ENCODE measurements around the gene IPO4. TPM values are rescaled to one million over a fixed set of nuclear protein-coding genes. Genes with fewer than 3 reads are reported as not detected.

Gene IPO4
- total and polyA plus RNA-seq, 2 of the 13 experiments (the other 11 are each of a cell fraction or from before 2014, with no cell fraction given), result 39.0 to 179 TPM

- 0 out of 2 replicates have a peak, but pooled peaks have one; percentile 22 for TF ChIP-seq ZBTB4 (CRISPR knock-in tag; IDR thresholded peaks at IDR 0.05; ENCODE audit: borderline replicate concordance)
- 0 out of 2 replicates have a peak, but pooled peaks have one; percentile 73 for TF ChIP-seq ZNF567 (CRISPR knock-in tag; IDR thresholded peaks at IDR 0.05; ENCODE audit: borderline replicate concordance)
- 0 out of 2 replicates have a peak, but pooled peaks have one; percentile 9 for TF ChIP-seq ZNF350 (CRISPR knock-in tag; IDR thresholded peaks at IDR 0.05; ENCODE audit: borderline replicate concordance, low read depth)
- 0 out of 2 replicates have a peak, but pooled peaks have one; percentile 13 for TF ChIP-seq KDM2A (CRISPR knock-in tag; IDR thresholded peaks at IDR 0.05; ENCODE audit: borderline replicate concordance, low read depth)
- TF ChIP-seq TP53 (CRISPR knock-in tag; conservative IDR thresholded peaks at IDR 0.05), result no peak
- TF ChIP-seq ZNF256 (CRISPR knock-in tag; conservative IDR thresholded peaks at IDR 0.05), result no peak
- no peak for TF ChIP-seq ATF6 (CRISPR knock-in tag; conservative IDR thresholded peaks at IDR 0.05)
- TF ChIP-seq GMEB2 (CRISPR knock-in tag; IDR thresholded peaks at IDR 0.05; ENCODE audit: low read depth), result no peak
- TF ChIP-seq ZNF180 (CRISPR knock-in tag; IDR thresholded peaks at IDR 0.05; ENCODE audit: borderline replicate concordance, low read depth), result no peak
- 0 out of 2 replicates have a peak, but pooled peaks have one; percentile 34 for TF ChIP-seq TARDBP (CRISPR knock-in tag; IDR thresholded peaks at IDR 0.05)
- TF ChIP-seq PCBP2 (optimal IDR thresholded peaks at IDR 0.05; ENCODE audit: low read depth, low read length, poor library complexity, severe bottlenecking), result peak; percentile 31
- no peak for TF ChIP-seq ZNF503 (CRISPR knock-in tag; IDR thresholded peaks at IDR 0.05)
- TF ChIP-seq IKZF5 (CRISPR knock-in tag; IDR thresholded peaks at IDR 0.05), result 0 out of 2 replicates have a peak, but pooled peaks have one; percentile 4
- no peak for TF ChIP-seq SNAI1 (CRISPR knock-in tag; IDR thresholded peaks at IDR 0.05; ENCODE audit: borderline replicate concordance)
- TF ChIP-seq MED1 (CRISPR knock-in tag; IDR thresholded peaks at IDR 0.05), result 0 out of 2 replicates have a peak, but pooled peaks have one; percentile 7
- 0 out of 2 replicates have a peak, but pooled peaks have one; percentile 19 for TF ChIP-seq ATAD3A (CRISPR knock-in tag; IDR thresholded peaks at IDR 0.05)
- peak; percentile 32 for TF ChIP-seq HNRNPH1 (optimal IDR thresholded peaks at IDR 0.05; ENCODE audit: low read depth, low read length)
Measured at GRCh38 chr14:24137529-24138395, 50.9 kb downstream of the IPO4 start (continued).

Measured in HepG2 (cell line).